NCI-H2196 treated with DMSO at 0.1 percent for 48 hours (cell line): Measurements from ENCODE around the gene AFM.

Experiments
- DNase-seq: peaks from one replicate; lab custom pipeline; 2025; ENCODE audit not compliant: unreplicated experiment; lab: John Stamatoyannopoulos, UW

The AFM gene, protein sequence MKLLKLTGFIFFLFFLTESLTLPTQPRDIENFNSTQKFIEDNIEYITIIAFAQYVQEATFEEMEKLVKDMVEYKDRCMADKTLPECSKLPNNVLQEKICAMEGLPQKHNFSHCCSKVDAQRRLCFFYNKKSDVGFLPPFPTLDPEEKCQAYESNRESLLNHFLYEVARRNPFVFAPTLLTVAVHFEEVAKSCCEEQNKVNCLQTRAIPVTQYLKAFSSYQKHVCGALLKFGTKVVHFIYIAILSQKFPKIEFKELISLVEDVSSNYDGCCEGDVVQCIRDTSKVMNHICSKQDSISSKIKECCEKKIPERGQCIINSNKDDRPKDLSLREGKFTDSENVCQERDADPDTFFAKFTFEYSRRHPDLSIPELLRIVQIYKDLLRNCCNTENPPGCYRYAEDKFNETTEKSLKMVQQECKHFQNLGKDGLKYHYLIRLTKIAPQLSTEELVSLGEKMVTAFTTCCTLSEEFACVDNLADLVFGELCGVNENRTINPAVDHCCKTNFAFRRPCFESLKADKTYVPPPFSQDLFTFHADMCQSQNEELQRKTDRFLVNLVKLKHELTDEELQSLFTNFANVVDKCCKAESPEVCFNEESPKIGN

DNA sequence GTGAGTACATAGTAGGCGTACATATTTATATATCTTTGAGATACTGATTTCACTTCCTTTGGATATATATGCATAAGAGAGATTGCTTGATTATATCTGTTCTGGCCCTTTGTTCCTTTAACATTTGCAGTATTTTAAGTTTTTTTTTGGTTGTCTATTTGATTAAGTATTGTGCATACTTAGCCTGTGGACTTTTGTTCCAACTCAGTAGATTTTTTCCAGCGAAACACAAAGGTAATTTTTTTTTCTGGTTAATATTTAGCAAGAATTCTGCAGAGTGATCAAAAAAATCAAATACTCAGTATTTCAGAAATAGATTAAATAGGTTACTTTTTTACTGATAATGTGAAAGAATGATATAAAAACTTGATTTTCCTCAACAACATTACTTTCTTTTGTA lies at the start of gene AFM:
AFM (plus strand) TSS at position 388 of the 400 bp plus-strand sequence. CDS start 31 bp downstream, outside the sequence.
- no peak for DNase-seq

DNA sequence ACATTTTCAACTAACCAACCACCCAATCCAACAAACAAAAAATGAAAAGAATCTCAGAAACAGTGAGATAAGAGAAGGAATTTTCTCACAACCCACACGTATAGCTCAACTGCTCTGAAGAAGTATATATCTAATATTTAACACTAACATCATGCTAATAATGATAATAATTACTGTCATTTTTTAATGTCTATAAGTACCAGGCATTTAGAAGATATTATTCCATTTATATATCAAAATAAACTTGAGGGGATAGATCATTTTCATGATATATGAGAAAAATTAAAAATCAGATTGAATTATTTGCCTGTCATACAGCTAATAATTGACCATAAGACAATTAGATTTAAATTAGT lies 49.8 kb upstream of the AFM start:
- DNase-seq, result no peak

DNA sequence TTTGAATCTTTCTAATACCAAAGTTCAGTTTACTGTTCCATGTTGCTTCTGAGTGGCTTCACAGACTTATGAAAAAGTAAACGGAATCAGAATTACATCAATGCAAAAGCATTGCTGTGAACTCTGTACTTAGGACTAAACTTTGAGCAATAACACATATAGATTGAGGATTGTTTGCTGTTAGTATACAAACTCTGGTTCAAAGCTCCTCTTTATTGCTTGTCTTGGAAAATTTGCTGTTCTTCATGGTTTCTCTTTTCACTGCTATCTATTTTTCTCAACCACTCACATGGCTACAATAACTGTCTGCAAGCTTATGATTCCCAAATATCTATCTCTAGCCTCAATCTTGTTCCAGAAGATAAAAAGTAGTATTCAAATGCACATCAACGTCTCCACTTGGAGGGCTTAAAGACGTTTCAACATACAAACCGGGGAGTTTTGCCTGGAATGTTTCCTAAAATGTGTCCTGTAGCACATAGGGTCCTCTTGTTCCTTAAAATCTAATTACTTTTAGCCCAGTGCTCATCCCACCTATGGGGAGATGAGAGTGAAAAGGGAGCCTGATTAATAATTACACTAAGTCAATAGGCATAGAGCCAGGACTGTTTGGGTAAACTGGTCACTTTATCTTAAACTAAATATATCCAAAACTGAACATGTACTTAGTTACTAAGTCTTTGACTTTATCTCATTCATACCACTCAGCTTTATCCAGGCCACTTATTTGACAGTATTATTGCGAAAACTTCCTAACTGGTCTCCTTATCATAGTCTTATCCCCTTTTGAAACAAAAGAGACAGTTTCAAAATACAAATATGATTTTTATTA lies 49.2 kb upstream of the AFM start:
- DNase-seq, result no peak

DNA sequence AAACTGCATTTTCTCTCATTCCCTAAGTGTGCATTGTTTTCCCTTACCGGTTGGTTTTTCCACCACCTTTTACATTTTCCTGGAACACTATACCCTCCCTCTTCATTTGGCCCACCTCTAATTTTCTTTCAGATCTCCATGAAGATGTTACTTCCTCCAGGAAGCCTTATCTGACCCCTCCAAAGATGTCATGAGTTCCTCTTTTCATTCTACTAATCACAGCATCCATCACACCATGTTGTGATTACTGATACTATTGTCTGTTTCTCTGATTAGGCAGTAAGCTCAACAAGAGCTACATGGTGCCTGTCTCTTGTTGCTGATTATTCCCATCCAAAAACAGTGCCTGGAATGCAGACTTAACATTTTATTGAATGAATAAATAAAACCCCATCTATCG lies 48.4 kb upstream of the AFM start:
- no peak for DNase-seq

DNA sequence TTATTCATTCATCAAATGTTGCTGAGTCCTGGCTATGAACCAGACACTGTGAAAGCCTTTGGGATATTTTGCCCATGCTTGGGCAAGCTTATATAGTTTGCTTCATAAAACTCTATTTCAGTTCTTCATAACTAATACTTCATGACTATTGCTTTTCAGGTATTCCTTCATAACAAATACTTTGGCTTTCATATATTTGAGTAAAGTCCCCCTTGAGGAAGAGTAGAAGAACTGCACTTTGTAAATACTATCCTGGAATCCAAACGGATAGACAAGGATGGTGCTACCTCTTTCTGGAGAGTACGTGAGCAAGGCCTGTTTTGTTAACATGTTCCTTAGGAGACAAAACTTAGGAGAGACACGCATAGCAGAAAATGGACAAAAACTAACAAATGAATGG lies 47.2 kb upstream of the AFM start:
- no peak for DNase-seq

DNA sequence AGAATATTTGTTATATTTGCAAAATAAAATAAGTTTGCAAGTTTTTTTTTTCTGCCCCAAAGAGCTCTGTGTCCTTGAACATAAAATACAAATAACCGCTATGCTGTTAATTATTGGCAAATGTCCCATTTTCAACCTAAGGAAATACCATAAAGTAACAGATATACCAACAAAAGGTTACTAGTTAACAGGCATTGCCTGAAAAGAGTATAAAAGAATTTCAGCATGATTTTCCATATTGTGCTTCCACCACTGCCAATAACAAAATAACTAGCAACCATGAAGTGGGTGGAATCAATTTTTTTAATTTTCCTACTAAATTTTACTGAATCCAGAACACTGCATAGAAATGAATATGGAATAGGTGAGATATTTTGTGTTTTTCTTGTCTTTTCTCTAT lies 45.6 kb upstream of the AFM start, which contains the start of gene AFP:
AFP (plus strand) TSS at position 238 of the 400 bp plus-strand sequence; CDS start at position 280, 42 bp downstream.
- DNase-seq, result no peak

DNA sequence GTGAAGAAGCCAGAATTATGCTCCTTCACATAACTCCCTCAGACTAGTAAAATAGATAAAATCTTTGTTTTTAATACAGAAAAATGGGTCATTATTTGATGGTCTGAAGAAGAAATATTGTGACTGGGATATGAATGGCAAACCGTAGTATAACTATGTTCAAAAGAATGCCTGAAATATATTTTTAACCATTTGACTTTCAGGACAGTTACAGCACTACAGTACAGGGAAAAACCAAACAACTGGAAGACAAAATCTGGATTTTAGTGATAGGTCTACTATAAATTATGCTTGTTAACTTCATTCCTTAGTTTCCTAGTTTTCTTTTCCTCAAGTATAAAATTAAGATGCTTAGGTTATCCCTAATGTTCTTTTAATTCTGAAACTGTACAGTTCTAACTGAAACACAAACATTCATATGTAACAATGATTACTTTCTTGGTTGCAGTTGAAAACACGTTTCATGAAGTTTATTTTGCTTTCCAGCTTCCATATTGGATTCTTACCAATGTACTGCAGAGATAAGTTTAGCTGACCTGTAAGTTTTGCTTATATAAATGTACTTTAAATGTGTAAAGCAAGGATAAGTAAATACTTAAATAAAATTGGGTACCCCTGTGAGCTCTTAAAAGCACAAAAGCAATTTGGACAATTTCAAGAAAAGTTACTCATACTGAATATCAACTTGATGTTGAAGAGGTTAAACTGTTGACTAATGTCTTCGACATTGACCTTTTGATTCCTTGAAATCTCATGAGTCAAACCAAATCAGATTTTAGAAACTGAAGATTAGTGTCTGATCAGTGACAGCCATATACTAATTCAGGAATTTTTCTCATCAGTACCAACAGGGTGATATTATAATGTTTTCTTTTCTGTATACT lies 44.6 kb upstream of the AFM start:
- no peak for DNase-seq

DNA sequence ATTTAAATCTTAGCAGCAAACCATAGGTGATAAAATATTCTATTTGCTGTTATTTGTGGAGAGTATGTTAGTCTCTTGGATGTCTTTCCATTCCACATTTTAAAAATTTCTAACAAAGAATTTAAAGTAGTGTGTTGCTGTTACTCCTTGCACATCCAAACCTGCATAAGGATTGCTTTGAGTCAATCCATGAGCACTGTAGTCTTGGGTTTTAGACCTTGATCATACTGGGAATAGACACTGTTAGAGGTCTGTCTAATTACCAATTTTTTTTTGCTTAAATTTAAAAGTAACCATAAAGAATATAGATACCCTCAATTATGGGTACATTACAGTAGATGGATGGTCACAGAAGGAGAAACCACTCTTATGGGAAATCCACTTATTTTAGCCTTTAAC lies 44.0 kb upstream of the AFM start:
- no peak for DNase-seq

DNA sequence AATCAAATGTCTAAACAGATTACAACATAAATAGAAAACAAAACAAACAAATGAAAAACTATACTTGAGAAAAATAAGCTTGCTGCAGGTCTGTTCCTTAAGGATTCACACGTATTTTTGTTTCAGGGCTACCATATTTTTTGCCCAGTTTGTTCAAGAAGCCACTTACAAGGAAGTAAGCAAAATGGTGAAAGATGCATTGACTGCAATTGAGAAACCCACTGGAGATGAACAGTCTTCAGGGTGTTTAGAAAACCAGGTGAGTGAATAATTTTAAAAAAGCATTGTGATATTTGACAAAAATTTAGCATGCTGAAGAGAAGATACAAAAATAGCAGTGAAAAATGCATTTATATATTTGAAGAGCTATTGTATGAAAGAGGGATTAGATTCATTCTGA lies 43.5 kb upstream of the AFM start:
- no peak for DNase-seq

DNA sequence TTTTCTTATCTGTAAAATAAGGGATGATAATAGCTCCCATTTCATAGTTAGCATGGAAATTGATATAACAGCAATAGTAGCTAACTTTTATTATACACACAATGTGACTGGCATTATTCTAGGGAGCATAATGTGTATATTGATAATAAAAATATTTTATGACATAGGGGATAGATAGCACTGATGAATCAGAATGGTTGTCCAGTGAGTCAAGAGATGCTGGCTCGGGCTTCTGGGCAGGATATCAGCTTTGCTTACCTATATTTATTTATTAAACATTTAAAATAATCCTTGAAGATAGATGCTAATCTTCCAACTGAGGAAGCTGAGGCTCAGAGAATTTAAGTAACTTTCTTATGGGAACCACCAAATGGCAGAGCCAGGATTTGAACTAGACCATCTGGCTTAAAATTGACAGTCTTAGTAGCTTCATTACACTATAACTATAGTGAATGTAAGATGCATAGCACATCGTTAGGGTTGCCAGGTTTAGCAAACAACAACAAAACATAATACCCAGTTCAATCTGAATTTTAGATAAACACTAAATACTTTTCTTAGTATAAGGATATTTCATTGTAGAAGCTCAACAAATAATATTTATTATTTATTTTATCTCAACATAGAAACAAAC lies 42.8 kb upstream of the AFM start:
- no peak for DNase-seq

DNA sequence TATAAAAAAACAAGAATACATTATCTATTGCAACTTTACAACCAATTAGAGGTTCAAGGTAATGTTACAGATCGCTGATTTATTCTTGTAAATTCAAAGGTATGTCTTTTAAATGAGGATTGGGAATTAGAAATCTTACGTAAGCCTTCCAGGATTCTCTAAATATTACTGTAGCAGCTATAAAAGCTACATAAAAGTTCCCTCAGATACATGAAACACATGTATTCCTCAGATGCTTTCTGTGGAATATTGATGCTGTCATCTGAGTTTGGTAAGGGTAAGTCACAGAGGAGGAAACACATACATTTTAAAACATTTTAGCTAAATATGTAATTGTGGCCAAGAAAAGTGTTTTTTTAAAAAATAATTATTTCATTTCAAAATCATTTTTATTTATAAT lies 42.1 kb upstream of the AFM start:
- no peak for DNase-seq

DNA sequence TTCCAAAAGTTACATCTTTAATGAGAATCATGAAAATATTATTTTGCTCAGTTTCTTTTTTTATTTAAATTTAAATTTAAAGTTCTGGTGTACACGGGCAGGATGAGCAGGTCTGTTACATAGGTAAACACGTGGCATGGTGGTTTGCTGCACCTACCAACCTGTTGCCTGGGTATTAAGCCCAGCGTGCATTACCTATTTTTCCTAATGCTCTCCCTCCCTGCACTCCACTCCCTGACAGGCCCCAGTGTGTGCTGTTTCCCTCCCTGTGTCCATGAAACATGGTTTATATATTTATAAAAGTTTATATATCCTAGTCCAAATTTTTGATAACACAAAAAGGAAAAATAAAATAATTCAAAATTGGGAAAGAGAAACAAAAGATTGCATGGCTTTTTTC lies 41.6 kb upstream of the AFM start:
- no peak for DNase-seq

DNA sequence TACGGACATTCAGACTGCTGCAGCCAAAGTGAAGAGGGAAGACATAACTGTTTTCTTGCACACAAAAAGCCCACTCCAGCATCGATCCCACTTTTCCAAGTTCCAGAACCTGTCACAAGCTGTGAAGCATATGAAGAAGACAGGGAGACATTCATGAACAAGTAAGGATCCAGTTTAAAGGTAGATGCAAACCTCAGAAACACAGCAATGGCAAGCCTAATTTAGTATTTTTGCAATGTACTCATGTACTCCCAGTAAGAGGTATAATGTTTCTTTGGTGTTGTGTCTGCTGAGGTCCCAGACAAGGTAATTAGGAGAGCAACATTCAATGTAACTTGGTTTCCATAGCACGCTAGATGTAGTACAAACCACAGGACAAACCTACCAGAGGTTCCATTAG lies 40.9 kb upstream of the AFM start:
- no peak for DNase-seq

DNA sequence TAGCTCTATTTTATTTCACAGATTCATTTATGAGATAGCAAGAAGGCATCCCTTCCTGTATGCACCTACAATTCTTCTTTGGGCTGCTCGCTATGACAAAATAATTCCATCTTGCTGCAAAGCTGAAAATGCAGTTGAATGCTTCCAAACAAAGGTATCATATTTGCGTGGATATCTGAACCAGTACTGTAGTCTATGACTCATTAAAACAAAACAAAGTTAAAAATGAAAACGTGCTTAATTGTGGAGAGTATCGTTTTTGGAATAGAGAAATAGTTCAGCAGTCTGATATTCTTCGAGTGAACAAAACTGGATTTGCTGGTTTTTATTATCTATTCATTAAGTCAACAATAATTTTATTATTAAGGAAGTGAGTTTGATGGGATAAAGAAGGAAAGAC lies 39.3 kb upstream of the AFM start:
- no peak for DNase-seq

DNA sequence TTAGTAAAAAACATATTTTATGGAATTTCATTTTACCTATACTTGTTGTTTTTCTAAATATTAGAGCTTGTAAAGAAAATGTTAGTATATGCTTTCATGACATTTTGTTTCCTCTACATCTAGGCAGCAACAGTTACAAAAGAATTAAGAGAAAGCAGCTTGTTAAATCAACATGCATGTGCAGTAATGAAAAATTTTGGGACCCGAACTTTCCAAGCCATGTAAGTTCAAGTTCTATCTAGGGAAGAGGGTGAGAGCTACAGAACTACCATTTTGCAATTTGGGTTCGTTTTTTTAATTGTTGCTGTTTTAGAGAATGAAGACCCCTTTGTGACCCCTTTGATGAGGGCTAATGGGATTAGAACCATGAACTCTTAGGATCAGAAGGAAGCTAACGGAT lies 38.3 kb upstream of the AFM start:
- DNase-seq, result no peak

DNA sequence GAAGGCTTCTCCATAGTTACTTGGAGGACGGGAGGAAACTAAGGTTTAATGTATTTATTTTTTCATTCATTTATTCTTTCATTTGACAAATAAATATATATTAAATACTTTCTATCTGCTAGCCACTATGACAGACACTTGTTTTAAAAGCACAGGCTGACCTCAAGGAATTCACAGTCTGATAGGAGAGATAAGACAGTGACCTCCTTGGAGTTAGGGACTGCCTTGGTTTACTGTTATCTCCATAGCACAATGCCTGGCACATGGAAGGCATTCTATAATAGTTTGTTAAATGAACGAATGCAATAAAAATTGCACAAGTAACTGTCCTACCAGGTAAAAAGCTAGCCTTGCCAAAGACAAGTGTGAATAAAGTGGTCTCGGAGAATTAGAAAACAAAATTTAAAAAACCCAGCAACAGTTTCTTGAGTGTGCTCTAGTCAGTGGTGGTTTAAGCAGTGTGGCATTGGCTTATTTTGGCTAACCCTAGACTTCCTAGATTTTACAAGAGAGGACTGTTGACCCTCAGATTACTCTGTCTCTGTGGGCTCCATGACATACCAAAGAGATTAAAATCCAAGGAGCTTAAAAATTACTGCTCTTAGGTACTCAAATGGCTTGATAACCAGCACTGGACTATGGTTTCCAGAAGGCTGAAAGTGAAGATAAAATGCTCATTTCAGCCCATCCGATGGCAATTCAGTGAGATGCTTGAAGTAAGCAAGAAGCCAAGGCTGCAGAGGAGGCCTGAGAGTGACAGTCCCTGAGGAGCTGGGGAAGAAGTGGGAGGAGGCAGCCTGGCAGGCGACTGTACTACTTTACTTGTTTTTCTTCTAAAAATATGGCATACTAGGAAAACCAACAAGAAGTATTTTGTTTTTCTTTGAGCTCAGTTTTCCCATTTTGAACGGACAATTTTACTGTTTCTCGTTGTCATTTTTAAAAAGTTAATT lies 35.9 kb upstream of the AFM start:
- DNase-seq, result no peak

DNA sequence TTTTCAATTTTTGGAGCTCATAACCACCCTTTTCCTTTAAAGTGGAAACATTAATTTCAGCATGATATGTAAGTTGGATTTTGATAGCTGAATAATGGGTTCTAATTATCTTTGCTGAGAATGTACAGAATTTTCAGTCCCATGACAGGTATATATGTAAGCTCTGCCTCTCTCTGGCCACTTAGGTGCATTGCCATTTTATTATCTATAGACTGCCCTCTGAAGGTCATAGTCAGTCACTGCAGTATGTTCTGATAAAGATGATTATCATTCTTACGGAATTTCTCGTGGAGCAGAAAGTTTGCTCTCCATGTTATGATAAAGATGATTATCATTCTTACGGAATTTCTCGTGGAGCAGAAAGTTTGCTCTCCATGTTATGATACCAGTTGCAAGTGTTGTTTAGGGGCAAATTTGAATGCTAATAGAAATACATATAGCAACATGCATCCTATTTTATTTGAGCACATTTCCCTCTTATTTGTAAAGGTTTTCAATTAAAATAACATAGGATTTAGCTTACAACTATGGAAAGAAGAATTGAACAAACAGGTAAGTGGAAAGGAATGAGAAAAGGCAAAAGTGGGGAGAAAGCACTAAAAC lies 35.1 kb upstream of the AFM start:
- DNase-seq, result no peak

DNA sequence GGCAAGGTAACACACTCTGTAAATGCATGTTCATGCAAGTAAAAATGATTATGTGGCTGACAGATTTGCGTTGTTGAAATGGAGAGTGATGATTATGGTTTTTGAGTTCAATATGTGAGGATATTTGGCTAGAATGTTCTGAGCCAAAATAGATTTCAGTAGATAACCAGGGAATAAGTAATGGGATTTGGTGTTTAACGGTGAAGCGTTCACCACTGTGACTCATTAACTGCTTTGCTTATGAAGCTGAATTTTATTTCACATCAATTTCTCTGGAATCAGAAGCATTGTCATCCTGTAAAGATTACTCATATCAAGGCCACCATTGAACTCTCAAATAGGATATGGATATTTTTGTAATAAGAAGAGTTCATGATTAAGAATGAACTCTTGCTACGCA lies 33.9 kb upstream of the AFM start:
- DNase-seq, result no peak
